ENCODE data around the gene SYDE2.

SYDE2 gene

DNA sequence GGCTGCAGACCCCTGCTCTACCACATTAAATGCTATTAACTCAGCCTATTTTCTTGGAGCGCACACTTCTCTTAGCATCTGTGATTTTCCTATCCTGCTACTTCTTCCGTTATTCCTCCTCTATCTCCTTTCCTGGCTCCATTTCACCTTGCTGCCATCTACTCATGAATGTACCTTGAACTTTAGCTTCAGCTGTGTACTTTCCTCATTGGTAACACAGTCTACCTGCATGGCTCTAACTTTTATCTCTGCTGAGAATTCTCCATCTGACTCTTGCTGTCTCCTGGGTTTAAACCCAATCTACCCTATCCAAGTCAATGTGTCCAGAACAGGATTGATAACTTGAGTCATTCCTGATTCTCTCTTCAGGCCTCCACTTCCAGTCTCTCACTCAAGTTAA is 84.9 kb downstream of the SYDE2 start:
- DNase-seq = no peak

DNA sequence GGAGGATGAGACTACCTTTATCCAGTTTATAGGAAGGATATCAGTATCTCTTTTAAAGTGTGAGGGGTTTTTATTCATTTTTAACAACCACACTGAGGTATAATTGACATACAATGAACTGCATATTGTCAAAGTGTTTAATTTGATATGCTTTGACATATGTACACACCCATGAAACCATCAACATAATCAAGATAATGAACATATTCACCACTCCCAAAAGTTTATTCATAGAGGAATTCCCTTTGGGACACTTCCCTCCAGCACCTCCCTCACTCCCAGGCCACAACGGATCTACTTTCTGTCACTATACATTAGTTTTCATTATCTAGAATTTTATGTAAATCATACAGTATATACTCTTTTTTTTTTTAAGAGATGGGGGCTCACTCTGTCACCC is 89.1 kb downstream of the SYDE2 start:
- no peak for DNase-seq

DNA sequence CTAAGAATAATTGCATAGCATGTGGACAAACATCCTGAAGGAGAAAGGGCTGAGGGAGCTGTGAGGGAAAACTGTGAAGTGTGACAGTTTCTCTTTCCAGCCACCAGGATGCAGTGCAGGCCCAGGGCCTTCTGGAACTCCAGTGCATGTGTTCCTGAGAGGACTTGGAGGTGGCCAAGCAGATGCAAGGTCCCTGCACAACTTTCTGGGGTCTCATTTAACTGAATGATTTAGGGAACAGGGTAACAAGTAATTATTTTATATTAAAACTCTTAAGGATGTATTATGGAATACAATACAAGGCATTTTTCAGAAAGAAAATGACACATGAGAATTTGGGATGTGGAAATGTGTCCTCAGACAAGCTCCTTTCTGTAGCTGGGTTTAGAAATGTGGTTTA is 91.3 kb downstream of the SYDE2 start:
- peak; percentile 72 for DNase-seq

All from NCI-H2107 (cell line).